SKM-1 treated with dmso at 0.1 percent for 144 hours (cell line): ENCODE measurements around the gene ING4.

Experiments
- DNase-seq: peaks from one replicate; lab custom pipeline; 2025; ENCODE audit not compliant: unreplicated experiment; lab: John Stamatoyannopoulos, UW

ING4 gene

GRCh38 chr12:6607751-6608591 is 54.9 kb downstream of the ING4 start:
- peak; percentile 56 for DNase-seq

GRCh38 chr12:6606331-6607131 is 56.4 kb downstream of the ING4 start:
- no peak for DNase-seq

GRCh38 chr12:6605421-6606330 is 57.2 kb downstream of the ING4 start:
- DNase-seq: no peak

- no peak for DNase-seq
Observed at GRCh38 chr12:6604259-6605029, 58.5 kb downstream of the ING4 start.

GRCh38 chr12:6603095-6603567 is 59.8 kb downstream of the ING4 start:
- no peak for DNase-seq

- DNase-seq: no peak
Observed at GRCh38 chr12:6602526-6602925, 60.4 kb downstream of the ING4 start.
